IPS DF 4.7 (cell line): ENCODE measurements around the gene MTOR.
"Not testable (repeated sequence)": the region's sequence is repeated elsewhere in the genome, so short reads cannot be mapped to it uniquely, and the experiment has no call there.

ENCODE experiments used
- DNase-seq: peaks from one replicate; pipeline ENCODE4 v3.0.0-alpha.2; 2013; ENCODE audit warnings: low spot score; ENCODE audit errors: extremely low read depth

The MTOR gene

GRCh38 chr1:11116318-11116717 lies 146.0 kb downstream of the MTOR start:
- no peak for DNase-seq

- DNase-seq: no peak
Measured at GRCh38 chr1:11114966-11115365, 147.4 kb downstream of the MTOR start.

- DNase-seq: no peak
Measured at GRCh38 chr1:11109047-11109760, 153.1 kb downstream of the MTOR start.

- DNase-seq: no peak
Measured at GRCh38 chr1:11107599-11107998, 154.8 kb downstream of the MTOR start.

GRCh38 chr1:11105586-11105985 lies 156.8 kb downstream of the MTOR start:
- no peak for DNase-seq

GRCh38 chr1:11101347-11101746 lies 161.0 kb downstream of the MTOR start:
- no peak for DNase-seq

GRCh38 chr1:11100806-11101205 lies 161.5 kb downstream of the MTOR start:
- not testable (repeated sequence) for DNase-seq

GRCh38 chr1:11100149-11100493 lies 162.2 kb downstream of the MTOR start:
- no peak for DNase-seq

- peak; percentile 46 for DNase-seq
Measured at GRCh38 chr1:11099310-11100148, 162.8 kb downstream of the MTOR start, which contains the start of gene EXOSC10. TSS of gene EXOSC10 (minus strand) at chr1:11099869. CDS start at chr1:11099831, 38 bp downstream.

GRCh38 chr1:11098931-11099309 lies 163.4 kb downstream of the MTOR start:
- DNase-seq: no peak

GRCh38 chr1:11083784-11084183 lies 178.6 kb downstream of the MTOR start:
- DNase-seq: not testable (repeated sequence)

- no peak for DNase-seq
Measured at GRCh38 chr1:11080931-11081330, 181.4 kb downstream of the MTOR start.

- DNase-seq: no peak
Measured at GRCh38 chr1:11078631-11079030, 183.7 kb downstream of the MTOR start.

GRCh38 chr1:11073398-11073797 lies 189.0 kb downstream of the MTOR start:
- not testable (repeated sequence) for DNase-seq

- no peak for DNase-seq
Measured at GRCh38 chr1:11072216-11072917, 190.0 kb downstream of the MTOR start.

- DNase-seq: no peak
Measured at GRCh38 chr1:11071463-11072215, 190.7 kb downstream of the MTOR start.

- DNase-seq: no peak
Measured at GRCh38 chr1:11070876-11071275, 191.5 kb downstream of the MTOR start.

- DNase-seq: no peak
Measured at GRCh38 chr1:11068600-11069473, 193.5 kb downstream of the MTOR start.

GRCh38 chr1:11067716-11068599 lies 194.4 kb downstream of the MTOR start:
- DNase-seq: no peak
